ENCODE results near the gene LDB2.

Gene LDB2

DNA sequence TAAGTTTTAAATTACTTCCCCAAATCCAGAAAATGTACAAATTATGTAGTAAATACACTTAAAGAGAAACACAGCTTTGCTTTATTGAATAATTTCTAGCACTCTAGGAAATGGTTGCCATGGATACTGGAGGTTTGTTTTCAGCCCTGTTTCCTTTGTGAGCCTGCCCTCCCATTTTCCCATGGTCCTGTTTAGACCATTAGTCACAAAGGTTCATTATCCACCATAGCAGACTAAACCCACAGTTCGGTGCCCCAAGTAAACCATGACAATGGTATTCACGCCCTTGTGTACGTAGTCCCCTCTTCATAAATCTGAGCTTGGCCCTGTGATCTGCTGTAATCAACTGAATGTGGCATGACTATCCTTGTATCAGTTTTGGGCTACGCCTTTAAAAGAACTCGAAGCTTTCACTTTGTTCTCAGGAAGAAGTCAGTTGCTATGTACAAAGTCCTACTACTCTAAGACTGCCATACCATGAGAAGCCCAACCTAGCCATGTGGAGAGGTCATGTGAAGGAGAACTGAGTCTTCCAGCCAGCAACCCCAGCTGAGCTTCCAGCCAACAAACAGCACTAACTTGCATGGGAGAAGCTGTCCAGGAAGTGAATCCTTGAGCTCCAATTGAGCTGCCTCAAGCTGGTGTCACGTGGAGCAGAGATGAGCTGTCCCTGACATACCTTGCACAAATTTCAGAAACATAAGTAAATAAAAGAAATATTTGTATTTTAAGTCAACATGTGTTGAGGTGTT is 300.4 kb downstream of the LDB2 start:
- TF ChIP-seq, protein P1, sequence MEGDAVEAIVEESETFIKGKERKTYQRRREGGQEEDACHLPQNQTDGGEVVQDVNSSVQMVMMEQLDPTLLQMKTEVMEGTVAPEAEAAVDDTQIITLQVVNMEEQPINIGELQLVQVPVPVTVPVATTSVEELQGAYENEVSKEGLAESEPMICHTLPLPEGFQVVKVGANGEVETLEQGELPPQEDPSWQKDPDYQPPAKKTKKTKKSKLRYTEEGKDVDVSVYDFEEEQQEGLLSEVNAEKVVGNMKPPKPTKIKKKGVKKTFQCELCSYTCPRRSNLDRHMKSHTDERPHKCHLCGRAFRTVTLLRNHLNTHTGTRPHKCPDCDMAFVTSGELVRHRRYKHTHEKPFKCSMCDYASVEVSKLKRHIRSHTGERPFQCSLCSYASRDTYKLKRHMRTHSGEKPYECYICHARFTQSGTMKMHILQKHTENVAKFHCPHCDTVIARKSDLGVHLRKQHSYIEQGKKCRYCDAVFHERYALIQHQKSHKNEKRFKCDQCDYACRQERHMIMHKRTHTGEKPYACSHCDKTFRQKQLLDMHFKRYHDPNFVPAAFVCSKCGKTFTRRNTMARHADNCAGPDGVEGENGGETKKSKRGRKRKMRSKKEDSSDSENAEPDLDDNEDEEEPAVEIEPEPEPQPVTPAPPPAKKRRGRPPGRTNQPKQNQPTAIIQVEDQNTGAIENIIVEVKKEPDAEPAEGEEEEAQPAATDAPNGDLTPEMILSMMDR (IDR thresholded peaks at IDR 0.05) = no peak

DNA sequence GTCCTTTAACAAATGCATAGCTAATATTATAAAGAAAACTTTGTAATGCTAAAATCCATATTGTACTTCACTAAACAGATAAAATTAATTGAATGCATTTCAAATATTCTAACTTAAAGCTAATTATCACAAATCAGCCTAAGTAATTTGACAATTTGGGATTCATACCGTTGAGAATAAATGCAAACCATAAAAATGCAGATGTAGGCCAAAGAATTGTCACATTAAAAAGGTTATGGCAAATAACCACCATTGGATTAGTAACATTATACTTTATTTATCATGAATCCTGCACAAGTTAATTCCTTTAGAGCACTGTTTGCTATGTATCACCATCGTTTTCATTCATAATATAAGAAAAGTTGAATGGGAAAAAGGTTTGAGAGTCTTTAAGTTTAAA is 301.0 kb downstream of the LDB2 start:
- TF ChIP-seq, protein P1 (IDR thresholded peaks at IDR 0.05) = no peak

DNA sequence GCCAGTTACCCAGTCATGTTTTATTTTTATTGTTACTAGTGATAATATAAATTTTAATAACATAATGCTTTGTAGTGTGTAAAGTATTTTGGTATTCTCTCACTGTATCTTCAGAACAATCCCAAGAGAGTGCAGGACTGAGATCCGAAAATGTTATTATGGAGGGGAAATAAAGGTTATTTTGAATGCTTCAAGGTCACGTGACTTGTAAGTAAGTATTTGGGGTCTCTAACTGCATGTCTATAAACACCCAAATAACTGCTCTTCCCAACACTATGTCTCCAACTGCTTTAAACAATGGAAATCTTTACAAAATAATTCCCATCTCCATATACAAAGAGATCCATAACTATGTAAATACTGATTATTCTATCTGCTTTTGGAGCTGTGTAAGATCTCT is 302.2 kb downstream of the LDB2 start:
- TF ChIP-seq, protein P1 (IDR thresholded peaks at IDR 0.05) = no peak

DNA sequence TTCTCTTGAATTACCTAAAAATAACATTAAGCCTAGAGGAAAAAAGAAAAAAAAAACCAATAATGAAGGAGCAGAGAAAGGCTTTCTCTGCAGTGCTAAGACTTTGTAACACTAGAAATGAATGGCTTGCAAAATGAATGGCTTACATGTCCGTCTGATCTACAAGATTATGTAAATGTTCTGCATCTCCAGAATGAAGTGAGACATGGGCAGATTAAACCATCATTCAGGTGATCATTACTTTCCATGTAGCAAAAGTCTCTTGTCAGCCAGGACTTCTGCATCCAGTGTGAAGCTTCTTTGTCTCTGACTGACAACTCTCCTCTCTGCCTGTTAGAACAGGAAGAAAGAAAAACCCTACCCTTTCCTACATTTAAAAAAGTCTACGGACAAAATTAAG is 304.3 kb downstream of the LDB2 start:
- TF ChIP-seq, protein P1 (IDR thresholded peaks at IDR 0.05) = no peak

DNA sequence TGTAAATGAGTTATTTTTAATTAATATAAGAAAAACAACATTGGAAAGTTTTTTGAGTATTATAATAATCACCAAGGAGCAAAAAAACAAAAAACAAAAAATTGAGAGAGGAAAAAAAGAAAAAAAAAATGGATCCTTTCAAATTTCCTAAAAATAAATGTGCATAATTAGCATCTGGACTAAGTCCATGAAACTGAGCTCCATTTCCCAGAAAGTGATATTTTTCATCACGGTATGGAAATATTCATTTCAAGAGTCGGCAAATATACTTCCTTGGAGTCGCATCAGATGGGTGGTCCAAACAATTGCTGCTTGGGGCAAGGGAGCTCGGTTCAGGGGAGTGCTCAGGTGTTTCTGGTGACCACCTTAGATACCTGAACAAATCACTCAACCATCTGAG is 305.1 kb downstream of the LDB2 start:
- TF ChIP-seq, protein P1 (IDR thresholded peaks at IDR 0.05) = no peak

DNA sequence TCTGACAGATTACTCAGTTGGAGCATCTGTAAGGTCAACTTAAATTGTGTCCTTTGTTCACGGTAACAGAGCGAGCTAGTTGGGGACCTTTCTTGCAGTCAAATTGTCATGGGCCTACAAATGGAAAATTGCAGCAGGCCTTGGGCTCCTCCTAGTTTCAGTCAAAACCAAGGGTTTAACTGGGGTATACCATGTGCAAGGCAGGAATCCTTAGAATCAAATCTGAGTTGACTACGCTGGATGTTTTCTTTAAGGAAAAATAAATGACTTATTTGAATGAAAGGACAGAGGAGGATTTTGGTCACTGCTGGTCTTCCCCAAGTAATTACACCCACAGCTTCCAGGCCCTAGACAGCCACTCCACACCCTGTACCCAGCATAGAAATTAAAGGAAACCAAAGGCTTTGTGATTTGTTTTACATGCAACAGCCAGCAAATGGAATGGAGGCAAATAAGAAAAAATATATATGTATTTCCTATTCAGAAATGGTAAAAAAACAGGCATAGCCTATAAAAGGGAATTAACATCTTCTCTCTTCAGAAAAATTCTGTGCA is 307.1 kb downstream of the LDB2 start:
- TF ChIP-seq, protein P1 (IDR thresholded peaks at IDR 0.05) = no peak

DNA sequence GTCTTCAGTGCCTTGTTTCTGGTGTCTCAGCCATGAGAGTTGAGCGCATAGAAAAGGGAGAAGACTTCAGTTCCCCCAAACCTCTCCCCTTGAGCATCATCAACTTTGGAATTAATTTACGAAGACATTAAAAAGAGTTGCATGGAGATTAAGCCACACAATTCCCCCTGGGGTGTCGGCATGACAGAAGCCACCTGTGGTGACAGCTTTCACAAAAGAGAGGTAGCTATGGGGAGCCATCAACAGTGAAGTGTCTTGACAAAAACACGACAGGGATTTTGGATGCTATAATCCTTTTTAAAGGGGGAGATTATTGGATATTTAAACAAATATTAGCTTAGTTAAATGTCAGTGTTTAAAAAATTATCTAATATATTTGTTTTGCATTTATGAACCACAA is 307.6 kb downstream of the LDB2 start:
- TF ChIP-seq, protein P1 (IDR thresholded peaks at IDR 0.05) = no peak
